DND-41 (cell line): ENCODE measurements around the gene PES1.

Experiments used
- CTCF ChIP-seq: IDR thresholded peaks from 2 replicates; pipeline ENCODE4 v1.5.1; 2012; ENCODE audit warnings: borderline replicate concordance, low read length, moderate library complexity, mild to moderate bottlenecking; ENCODE audit not compliant: poor library complexity, severe bottlenecking; ENCODE audit errors: extremely low read depth
- EZH2 ChIP-seq: IDR thresholded peaks from 3 replicates; pipeline ENCODE4 v1.6.1; 2012; ENCODE audit warnings: borderline replicate concordance, low read depth, mild to moderate bottlenecking, moderate library complexity, low read length, inconsistent platforms; ENCODE audit not compliant: severe bottlenecking

- TF ChIP-seq CTCF (no peak), EZH2 (no peak)
Observed at GRCh38 chr22:30531651-30532608, 59.8 kb downstream of the PES1 start.
